Activated CD8-positive, alpha-beta memory T cell treated with anti-CD3 and anti-CD28 coated beads for 24 hours (primary cell): Measurements from ENCODE around the gene COX7A1.

ENCODE experiments used
- DNase-seq: peaks from one replicate; pipeline ENCODE4 v3.0.0-alpha.2; 2020

COX7A1 gene

GRCh38 chr19:36111200-36111539 lies 41.1 kb downstream of the COX7A1 start:
- no peak for DNase-seq

GRCh38 chr19:36110487-36111199 lies 41.6 kb downstream of the COX7A1 start, which contains the start of gene OVOL3:
Gene OVOL3, plus strand, starts transcription at chr19:36111143. Its CDS starts 60 bp downstream, at chr19:36111203.
- DNase-seq: no peak

- no peak for DNase-seq
Observed at GRCh38 chr19:36108684-36109083, 43.6 kb downstream of the COX7A1 start.

- no peak for DNase-seq
Observed at GRCh38 chr19:36106991-36107390, 45.3 kb downstream of the COX7A1 start.

- DNase-seq: no peak
Observed at GRCh38 chr19:36106441-36106840, 45.8 kb downstream of the COX7A1 start.

- DNase-seq: no peak
Observed at GRCh38 chr19:36103842-36104552, 48.2 kb downstream of the COX7A1 start.

- no peak for DNase-seq
Observed at GRCh38 chr19:36103040-36103626, 49.1 kb downstream of the COX7A1 start.

GRCh38 chr19:36101550-36102327 lies 50.5 kb downstream of the COX7A1 start:
- DNase-seq: no peak
